Dendritic cell treated with granulocyte-macrophage colony-stimulating factor and Interleukin-4, amounts not matched to agents 40 ng/mL and 50 ng/mL, for 4 days (primary cell): ENCODE data around the gene TMEM252.

Experiments used
- H3K27ac Mint-ChIP-seq: one replicate; pipeline ENCODE4 v1.8.0; 2022; ENCODE audit warnings: mild to moderate bottlenecking, mixed read lengths
- H3K27me3 Mint-ChIP-seq: one replicate; pipeline ENCODE4 v1.8.0; 2022; ENCODE audit warnings: mild to moderate bottlenecking, mixed read lengths
- H3K36me3 Mint-ChIP-seq: one replicate; pipeline ENCODE4 v1.8.0; 2022; ENCODE audit warnings: low read depth, mixed read lengths
- H3K4me1 Mint-ChIP-seq: one replicate; pipeline ENCODE4 v1.8.0; 2022; ENCODE audit warnings: low read depth, mixed read lengths
- H3K4me3 Mint-ChIP-seq: one replicate; pipeline ENCODE4 v1.8.0; 2022; ENCODE audit warnings: mild to moderate bottlenecking, moderate library complexity, mixed read lengths
- H3K9me3 Mint-ChIP-seq: one replicate; pipeline ENCODE4 v1.8.0; 2022; ENCODE audit warnings: mixed read lengths
- intact Hi-C: fragments of 100-400 bp; cut with micrococcal nuclease; formaldehyde crosslinking; loops from one replicate; pipeline ENCODE4 v1.15.0; 2022

TMEM252 gene

GRCh38 chr9:68500457-68501381, 40.0 kb downstream of the TMEM252 start:
- intact Hi-C loops, result no loop called here
- H3K9me3 Mint-ChIP-seq, result no peaks in the 10 kb centered on the region

GRCh38 chr9:68498816-68499215, 41.9 kb downstream of the TMEM252 start:
- Mint-ChIP-seq H3K36me3 (no peaks in the 10 kb centered on the region), H3K9me3 (no peaks in the 10 kb centered on the region), H3K4me1 (no peaks in the 10 kb centered on the region), H3K27me3 (no peaks in the 10 kb centered on the region), H3K27ac (no peak overlapping the region), H3K4me3 (no peak overlapping the region)
- intact Hi-C loops, result loop anchor here (5.0 kb wide), 1 partner anchor 52 kb away; no protein-coding TSS in a partner anchor

More at GRCh38 chr9:68500457-68501381, 40.0 kb downstream of the TMEM252 start:
- Mint-ChIP-seq H3K4me3 (no peak overlapping the region), H3K4me1 (no peaks in the 10 kb centered on the region), H3K27me3 (no peaks in the 10 kb centered on the region), H3K27ac (no peak overlapping the region), H3K36me3 (no peaks in the 10 kb centered on the region)

DNA sequence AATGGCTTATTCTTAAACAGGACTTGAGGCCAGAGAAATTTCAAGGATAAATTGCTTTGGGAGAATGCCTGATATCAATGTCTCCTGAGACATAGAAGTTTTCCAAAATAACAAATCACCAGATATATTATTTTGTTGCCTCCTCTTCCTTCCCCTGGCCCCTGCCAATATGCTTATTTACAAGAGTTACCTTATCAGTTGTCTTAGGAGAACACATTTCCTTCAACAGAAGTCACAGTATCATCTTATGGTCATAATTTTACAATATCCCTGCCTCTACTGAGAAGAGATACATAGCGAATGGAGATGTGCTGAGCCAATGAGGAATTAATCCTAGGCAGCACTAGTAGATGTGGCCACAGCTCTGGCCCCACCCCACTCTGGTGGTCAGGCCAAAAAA, 43.1 kb downstream of the TMEM252 start:
- Mint-ChIP-seq H3K9me3 (no peaks in the 10 kb centered on the region), H3K27me3 (no peaks in the 10 kb centered on the region), H3K4me1 (no peaks in the 10 kb centered on the region), H3K27ac (no peak overlapping the region), H3K36me3 (no peaks in the 10 kb centered on the region), H3K4me3 (no peak overlapping the region)
- intact Hi-C loops, result loop anchor here (5.0 kb wide), 1 partner anchor 50 kb away; no protein-coding TSS in a partner anchor

DNA sequence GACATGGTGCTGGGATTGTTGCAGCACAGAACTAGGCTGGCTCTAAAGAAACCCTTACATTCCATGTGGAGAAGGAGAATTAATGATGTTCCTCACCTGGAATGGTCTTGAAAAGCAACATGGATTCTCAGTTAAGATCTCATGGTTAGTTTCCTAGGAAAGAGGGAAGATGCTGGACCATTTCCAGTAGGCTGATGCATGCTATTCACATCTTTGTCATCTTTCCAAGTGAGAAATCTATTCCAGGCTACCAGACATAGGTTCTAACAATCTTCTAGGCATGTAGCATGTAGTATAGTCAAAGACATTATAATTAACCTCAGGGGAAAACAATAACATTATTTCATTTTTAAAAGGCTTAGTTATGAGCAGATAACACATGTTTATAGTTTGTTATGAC, 44.3 kb downstream of the TMEM252 start:
- Mint-ChIP-seq H3K27ac (no peak overlapping the region), H3K36me3 (no peaks in the 10 kb centered on the region), H3K4me3 (no peak overlapping the region), H3K9me3 (no peaks in the 10 kb centered on the region), H3K27me3 (peaks cover 3% of the 10 kb centered on the region), H3K4me1 (no peaks in the 10 kb centered on the region)
- intact Hi-C loops, result loop anchor here (5.0 kb wide), 1 partner anchor 49 kb away; no protein-coding TSS in a partner anchor

DNA sequence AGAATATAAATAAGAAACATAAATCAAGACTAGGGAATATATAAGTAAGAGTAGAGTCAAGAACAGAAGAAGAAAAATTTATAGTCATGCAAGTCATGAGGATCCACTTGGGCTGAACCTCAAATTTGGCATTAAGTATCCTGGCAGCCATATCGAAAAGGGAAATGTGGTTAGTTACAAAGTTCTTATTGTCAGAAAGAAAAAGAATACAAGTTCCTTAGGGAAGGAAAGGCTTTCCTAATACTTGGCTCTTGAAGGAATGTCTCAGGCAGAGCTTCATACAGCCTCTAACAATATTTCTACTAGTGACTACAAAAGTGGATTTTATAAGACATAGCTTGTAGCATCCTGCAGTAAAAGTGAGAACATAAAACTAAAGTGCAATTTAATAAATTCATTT, 45.4 kb downstream of the TMEM252 start:
- Mint-ChIP-seq H3K4me3 (no peak overlapping the region), H3K4me1 (no peaks in the 10 kb centered on the region), H3K9me3 (no peaks in the 10 kb centered on the region), H3K36me3 (no peaks in the 10 kb centered on the region), H3K27ac (no peak overlapping the region), H3K27me3 (peaks cover 3% of the 10 kb centered on the region)
- intact Hi-C loops, result loop anchor here (5.0 kb wide), 1 partner anchor 48 kb away; no protein-coding TSS in a partner anchor

DNA sequence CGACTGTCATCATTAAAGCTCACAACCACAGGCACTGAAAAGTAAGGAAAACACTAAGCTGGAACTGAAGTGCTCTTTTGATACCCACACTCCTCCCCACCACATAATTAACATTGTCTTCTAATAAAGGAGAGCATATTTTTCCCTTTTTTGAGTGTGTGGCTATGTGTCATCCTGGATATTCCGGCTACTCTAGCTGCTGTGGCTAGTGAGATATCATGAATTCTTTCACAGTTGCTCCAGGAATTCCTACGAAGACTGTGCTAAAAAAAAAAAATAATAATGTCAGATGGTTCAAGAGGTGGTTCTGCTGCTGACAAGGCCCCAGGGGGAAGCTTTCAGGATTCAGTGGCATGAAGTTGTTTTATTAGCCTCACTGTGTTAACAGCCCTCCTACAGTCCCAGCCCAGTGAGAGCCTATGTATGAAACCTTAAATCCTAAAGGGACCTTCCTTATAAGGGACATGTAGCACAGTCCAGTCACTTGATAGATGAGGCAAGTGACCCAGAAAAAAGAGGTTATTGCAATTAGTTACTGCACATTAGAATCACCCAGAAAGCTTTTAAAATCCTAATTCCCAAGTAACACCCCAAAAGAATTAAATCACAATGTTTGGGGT, 46.6 kb downstream of the TMEM252 start:
- H3K36me3 Mint-ChIP-seq, result no peaks in the 10 kb centered on the region
- H3K9me3 Mint-ChIP-seq, result no peaks in the 10 kb centered on the region
- H3K27me3 Mint-ChIP-seq, result peaks cover 3% of the 10 kb centered on the region
- H3K27ac Mint-ChIP-seq, result no peak overlapping the region
- no peak overlapping the region for H3K4me3 Mint-ChIP-seq
- intact Hi-C loops, result no loop called here
- no peaks in the 10 kb centered on the region for H3K4me1 Mint-ChIP-seq

DNA sequence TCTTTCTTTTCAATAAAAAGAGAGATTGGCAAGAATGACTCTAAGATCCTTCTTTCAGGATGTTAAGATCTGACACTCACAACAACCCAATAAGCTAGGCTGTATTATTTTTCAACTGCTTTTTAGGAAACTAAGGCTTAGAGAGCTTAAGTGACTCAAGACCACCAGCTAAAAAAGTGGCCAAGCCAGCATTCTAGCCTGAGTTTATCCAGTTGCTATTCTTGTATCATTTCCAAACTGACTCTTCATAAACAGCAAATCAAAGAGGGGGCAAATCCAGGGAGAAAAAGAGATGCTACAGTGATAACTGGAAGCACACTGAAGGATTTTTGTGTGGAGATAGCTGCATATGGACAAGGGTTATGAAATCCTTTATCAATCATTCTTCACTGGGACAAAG, 47.1 kb downstream of the TMEM252 start:
- Mint-ChIP-seq H3K4me3 (no peak overlapping the region), H3K9me3 (no peaks in the 10 kb centered on the region), H3K36me3 (no peaks in the 10 kb centered on the region), H3K27ac (no peak overlapping the region), H3K4me1 (no peaks in the 10 kb centered on the region), H3K27me3 (peaks cover 3% of the 10 kb centered on the region)
- intact Hi-C loops, result no loop called here

DNA sequence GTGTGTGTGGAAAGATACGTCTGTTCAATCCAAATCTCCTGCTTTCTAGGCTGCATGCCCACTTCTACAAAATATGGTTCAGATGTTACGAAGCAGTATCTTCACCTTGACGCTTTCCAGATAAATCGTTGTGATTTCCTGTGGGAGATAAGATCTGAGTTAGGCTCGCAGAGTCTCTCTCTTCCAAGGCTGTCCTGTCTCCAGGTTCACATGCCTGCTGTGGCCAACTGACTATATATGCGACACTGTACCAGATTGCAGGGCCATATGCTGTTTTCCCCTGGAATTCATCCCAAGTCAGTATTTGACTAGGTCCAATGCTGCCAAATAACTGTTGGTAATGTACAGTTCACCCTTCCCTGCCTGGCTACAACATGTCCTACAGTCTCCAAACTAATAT, 47.9 kb downstream of the TMEM252 start:
- no peak overlapping the region for H3K27ac Mint-ChIP-seq
- intact Hi-C loops, result no loop called here
- H3K9me3 Mint-ChIP-seq, result no peaks in the 10 kb centered on the region
- H3K27me3 Mint-ChIP-seq, result peaks cover 3% of the 10 kb centered on the region
- no peaks in the 10 kb centered on the region for H3K4me1 Mint-ChIP-seq
- no peaks in the 10 kb centered on the region for H3K36me3 Mint-ChIP-seq
- no peak overlapping the region for H3K4me3 Mint-ChIP-seq

DNA sequence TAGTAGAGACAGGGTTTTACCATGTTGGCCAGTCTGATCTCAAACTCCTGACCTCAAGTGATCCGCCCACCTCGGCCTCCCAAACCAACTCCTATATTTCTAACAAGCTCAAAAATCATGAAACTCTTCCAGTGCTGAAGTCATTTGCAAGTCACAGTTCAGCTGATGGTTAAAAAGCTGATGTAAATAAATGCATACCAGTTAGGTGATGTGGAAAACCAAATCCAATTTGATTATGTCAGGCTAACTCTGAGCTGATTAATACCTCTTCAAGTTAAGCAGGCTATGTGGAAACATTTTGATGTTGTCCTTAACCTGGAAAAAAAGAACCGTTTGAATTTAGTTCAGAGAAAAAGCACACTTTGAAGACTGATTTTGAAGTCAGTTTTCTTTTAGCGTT, 51.0 kb downstream of the TMEM252 start:
- no peak overlapping the region for H3K27ac Mint-ChIP-seq
- intact Hi-C loops, result no loop called here
- peaks cover 27% of the 10 kb centered on the region for H3K9me3 Mint-ChIP-seq
- no peaks in the 10 kb centered on the region for H3K4me1 Mint-ChIP-seq
- H3K36me3 Mint-ChIP-seq, result no peaks in the 10 kb centered on the region
- peaks cover 3% of the 10 kb centered on the region for H3K27me3 Mint-ChIP-seq
- H3K4me3 Mint-ChIP-seq, result no peak overlapping the region

GRCh38 chr9:68488126-68488525, 52.6 kb downstream of the TMEM252 start:
- Mint-ChIP-seq H3K4me1 (peaks cover 7% of the 10 kb centered on the region), H3K36me3 (no peaks in the 10 kb centered on the region), H3K4me3 (no peak overlapping the region), H3K27ac (no peak overlapping the region), H3K9me3 (peaks cover 27% of the 10 kb centered on the region), H3K27me3 (peaks cover 3% of the 10 kb centered on the region)
- intact Hi-C loops, result no loop called here
